Stomach (tissue), 9 donors: Measurements from ENCODE around the gene MEOX2. TPM values are rescaled to one million over a fixed set of nuclear protein-coding genes. Genes with fewer than 3 reads are reported as not detected.

ENCODE experiments used
- DNase-seq, 2 donors: peaks; one replicate each; pipeline versions ENCODE4 v3.0.0 to v3.0.0-alpha.2; 2013 to 2019
- H3K27ac ChIP-seq, 5 donors: fragments of 200-600 bp in 4 of 5; sonication (generic) in 4 of 5; one replicate each; pipeline ENCODE4 v1.5.1; 2013 to 2019; ENCODE audit warnings: mild to moderate bottlenecking in 1 of 5, moderate library complexity in 1 of 5
- H3K27me3 ChIP-seq, 3 donors: fragments of 200-600 bp; sonication (generic); one replicate each; pipeline ENCODE4 v1.5.1; 2017 to 2019; ENCODE audit warnings: mixed run types in 1 of 3
- H3K36me3 ChIP-seq, 4 donors: fragments of 200-600 bp; sonication (generic); 1 replicate in 3 of 4; 2 replicates in 1 of 4; pipeline ENCODE4 v1.5.1; 2016 to 2019
- H3K4me1 ChIP-seq, 4 donors: fragments of 200-600 bp; sonication (generic); one replicate each; pipeline ENCODE4 v1.5.1; 2016 to 2019
- H3K4me3 ChIP-seq, 4 donors: fragments of 200-600 bp; sonication (generic) in 3 of 4; one replicate each; pipeline ENCODE4 v1.5.1; 2016 to 2019; ENCODE audit warnings: mild to moderate bottlenecking in 1 of 4
- H3K9me3 ChIP-seq, 4 donors: fragments of 200-600 bp; sonication (generic); one replicate each; pipeline ENCODE4 v1.5.1; 2016 to 2019
- CTCF ChIP-seq, 7 experiments: fragments of 450-650 bp in 4 of 7; fragments of 200-600 bp in 3 of 7; sonication (generic) in 3 of 7; IDR thresholded peaks; one replicate each; pipeline ENCODE4 v1.5.1; 2016 to 2019; ENCODE audit warnings: antibody characterized with exemption in 7 of 7, control low read depth in 2 of 7, mild to moderate bottlenecking in 1 of 7
- EP300 ChIP-seq: sonication (generic); formaldehyde crosslinking; IDR thresholded peaks from one replicate; pipeline ENCODE4 v1.6.1; 2017; ENCODE audit warnings: antibody characterized with exemption
- POLR2A ChIP-seq, 4 donors: fragments of 450-650 bp; IDR thresholded peaks; one replicate each; pipeline ENCODE4 v1.6.1; 2016; ENCODE audit warnings: antibody characterized with exemption in 4 of 4, control low read depth in 2 of 4, mild to moderate bottlenecking in 1 of 4, moderate library complexity in 1 of 4
- POLR2AphosphoS5 ChIP-seq, 3 donors: sonication (generic); formaldehyde crosslinking; IDR thresholded peaks; one replicate each; pipeline ENCODE4 v1.6.1; 2016; ENCODE audit warnings: antibody characterized with exemption in 3 of 3
- WGBS, 5 donors: extraction: QIAGEN DNeasy Blood & Tissue Kit in 3 of 5; methylation state at CpG; one replicate each; pipeline versions ENCODE4 v1.1.5 to v1.1.7; 2013 to 2018; 5-methylcytosine and 5-hydroxymethylcytosine counted together
- intact Hi-C: fragments of 100-400 bp; cut with DNase I; formaldehyde crosslinking; loops from one replicate; pipeline ENCODE4 v1.15.1; 2023; ENCODE audit warnings: low total_unique reads
- polyA plus RNA-seq, 3 donors: library from polyadenylated mRNA; stranded (reverse); fragments of 200-250 nt; gene quantifications; one replicate each; pipeline ENCODE4 v1.2.3, GENCODE V29; 2013
- total RNA-seq, 5 donors: library from RNA; depleted of rRNA; stranded (reverse); fragments of >200 nt; gene quantifications; one replicate each; pipeline versions ENCODE4 v1.1.0 to v1.2.3, GENCODE V29; 2014 to 2016
- donor health status: healthy with polysubstance abuse.
- donor health status: Bipolar disorder and iron deficiency.
- donor health status: healthy.

MEOX2 gene
- total and polyA plus RNA-seq, 8 donors, result 0.12 to 13.8 (median 0.57) TPM; not detected in 4

GRCh38 chr7:15667991-15668390, 18.5 kb downstream of the MEOX2 start:
- Histone ChIP-seq H3K4me1 (no peaks in the 10 kb centered on the region), H3K27me3 (no peaks in the 10 kb centered on the region), H3K9me3 (no peaks in the 10 kb centered on the region), H3K4me3 (no peak overlapping the region), H3K27ac (no peak overlapping the region), H3K36me3 (no peaks in the 10 kb centered on the region)
- WGBS, 5 donors, result 73 to 81% (median 77%) methylated on average over 5 of the region's 5 CpGs
- intact Hi-C loops, result no loop called here
- peak in 1 of 2 donors; percentile 20 for DNase-seq
- no peak for TF ChIP-seq CTCF (IDR thresholded peaks at IDR 0.05)
- TF ChIP-seq POLR2A (IDR thresholded peaks at IDR 0.05), result no peak
- no peak for TF ChIP-seq POLR2AphosphoS5 (IDR thresholded peaks at IDR 0.05)
- no peak for TF ChIP-seq EP300

- peak in 1 of 2 donors; percentile 51 for DNase-seq
- Histone ChIP-seq H3K27me3 (no peaks in the 10 kb centered on the region), H3K27ac (no peak overlapping the region), H3K4me3 (no peak overlapping the region), H3K4me1 (no peaks in the 10 kb centered on the region), H3K9me3 (peaks cover 0 to 6% (median 0%) of the 10 kb centered on the region in 4 donors), H3K36me3 (no peaks in the 10 kb centered on the region)
- TF ChIP-seq POLR2AphosphoS5 (IDR thresholded peaks at IDR 0.05) (no peak), POLR2A (IDR thresholded peaks at IDR 0.05) (no peak), CTCF (IDR thresholded peaks at IDR 0.05) (no peak), EP300 (no peak)
- 57 to 82% (median 76%) methylated on average over 1 of the region's 1 CpG for WGBS, 5 donors
- intact Hi-C loops, result no loop called here
These were observed 24.0 kb downstream of the MEOX2 start for GRCh38 chr7:15662451-15662850.

- WGBS, 5 donors, result 56 to 86% (median 67%) methylated on average over 3 of the region's 3 CpGs
- no peak for DNase-seq
- H3K4me1 ChIP-seq, result no peaks in the 10 kb centered on the region
- H3K27ac ChIP-seq, result no peak overlapping the region
- peaks cover 0 to 6% (median 0%) of the 10 kb centered on the region in 4 donors for H3K9me3 ChIP-seq
- H3K36me3 ChIP-seq, result no peaks in the 10 kb centered on the region
- H3K27me3 ChIP-seq, result no peaks in the 10 kb centered on the region
- TF ChIP-seq CTCF (IDR thresholded peaks at IDR 0.05) (no peak), POLR2A (IDR thresholded peaks at IDR 0.05) (no peak), EP300 (no peak), POLR2AphosphoS5 (IDR thresholded peaks at IDR 0.05) (no peak)
- intact Hi-C loops, result no loop called here
- H3K4me3 ChIP-seq, result no peak overlapping the region
These were observed 28.2 kb downstream of the MEOX2 start for GRCh38 chr7:15658247-15658646.

GRCh38 chr7:15652776-15653290, 33.6 kb downstream of the MEOX2 start:
- intact Hi-C loops, result no loop called here
- H3K27ac ChIP-seq, result no peak overlapping the region
- H3K4me3 ChIP-seq, result no peak overlapping the region
- H3K9me3 ChIP-seq, result peaks cover 0 to 2% (median 0%) of the 10 kb centered on the region in 4 donors
- 49 to 61% (median 53%) methylated on average over 2 of the region's 2 CpGs for WGBS, 5 donors
- no peaks in the 10 kb centered on the region for H3K27me3 ChIP-seq
- no peaks in the 10 kb centered on the region for H3K36me3 ChIP-seq
- TF ChIP-seq POLR2AphosphoS5 (IDR thresholded peaks at IDR 0.05) (no peak), CTCF (IDR thresholded peaks at IDR 0.05) (no peak), EP300 (no peak), POLR2A (IDR thresholded peaks at IDR 0.05) (no peak)
- H3K4me1 ChIP-seq, result no peaks in the 10 kb centered on the region
- no peak for DNase-seq
